HG03095 (cell line): Measurements from ENCODE around the gene MDM1.

Source experiments
- ATAC-seq: cut with Tn5 transposase; IDR thresholded peaks from one replicate; pipeline ENCODE4 v1.9.1; 2021; ENCODE audit warnings: moderate library complexity; ENCODE audit not compliant: unreplicated experiment

MDM1 gene

DNA sequence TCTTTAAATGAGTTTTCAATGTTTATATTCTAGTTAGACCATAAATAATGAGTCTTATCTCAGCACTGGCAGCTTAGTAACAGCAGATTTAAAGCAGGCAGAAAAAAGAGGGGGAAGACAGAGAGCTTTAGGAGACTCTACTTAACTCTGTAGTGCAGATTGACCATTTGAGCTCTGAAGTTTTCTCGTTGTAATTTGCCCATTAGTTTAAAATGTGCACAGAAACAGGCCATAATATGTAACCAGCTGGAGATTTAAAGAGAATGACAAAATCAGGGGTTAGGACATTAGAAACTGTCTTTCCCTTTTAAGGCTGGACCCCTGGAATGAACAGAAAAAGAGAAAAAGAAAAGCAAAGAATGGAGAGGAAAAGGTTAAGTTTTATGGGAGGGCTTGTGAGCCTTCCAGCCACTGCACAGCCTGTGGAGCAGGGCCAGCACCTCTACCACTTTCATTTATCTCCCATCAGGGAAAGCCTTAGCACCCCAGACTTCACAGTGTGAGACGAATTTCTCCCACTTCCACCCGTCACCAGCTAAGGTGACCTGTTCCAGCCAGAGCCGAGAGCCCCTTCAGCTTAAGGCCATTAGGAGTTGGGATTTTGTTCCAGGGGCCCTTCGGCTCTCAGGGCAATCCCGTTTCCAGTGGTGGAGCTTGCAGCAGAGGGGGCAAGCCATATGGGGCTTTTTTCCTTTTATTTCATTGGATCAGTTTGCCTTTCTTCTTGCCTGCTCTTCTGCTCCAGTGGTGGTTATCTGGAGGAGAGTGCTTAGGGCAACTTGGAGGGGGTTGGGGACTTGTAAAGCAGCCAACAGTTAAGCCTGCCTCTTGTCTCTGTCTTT, 86.8 kb downstream of the MDM1 start:
- no peak for ATAC-seq
